ENCODE results near the gene DACH2.

DNA sequence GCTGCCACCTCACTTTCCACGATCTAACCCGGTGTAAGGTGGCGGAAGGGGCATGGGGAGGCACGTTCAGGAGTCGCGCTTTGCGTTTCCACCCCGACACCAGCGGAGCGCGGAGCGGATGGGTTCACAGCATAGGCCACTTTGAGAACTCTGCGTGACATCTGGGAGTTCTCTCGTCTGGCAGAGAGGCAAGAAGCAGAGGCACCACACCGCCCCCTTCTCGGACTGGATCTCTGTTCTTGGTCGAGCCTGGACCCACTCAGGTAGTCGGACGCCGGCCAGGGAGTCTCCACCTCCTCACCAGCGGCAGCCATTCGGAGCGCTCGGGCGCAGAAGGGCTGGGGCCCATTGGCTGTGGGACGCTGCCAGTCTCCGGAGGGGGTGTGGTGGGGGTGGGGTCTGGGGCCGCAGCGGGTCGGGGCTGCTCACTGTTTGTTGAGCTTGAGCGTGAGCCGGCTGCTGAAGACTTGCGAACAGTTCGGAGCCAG lies at the start of gene DACH2:
- TF ChIP-seq, protein P1, sequence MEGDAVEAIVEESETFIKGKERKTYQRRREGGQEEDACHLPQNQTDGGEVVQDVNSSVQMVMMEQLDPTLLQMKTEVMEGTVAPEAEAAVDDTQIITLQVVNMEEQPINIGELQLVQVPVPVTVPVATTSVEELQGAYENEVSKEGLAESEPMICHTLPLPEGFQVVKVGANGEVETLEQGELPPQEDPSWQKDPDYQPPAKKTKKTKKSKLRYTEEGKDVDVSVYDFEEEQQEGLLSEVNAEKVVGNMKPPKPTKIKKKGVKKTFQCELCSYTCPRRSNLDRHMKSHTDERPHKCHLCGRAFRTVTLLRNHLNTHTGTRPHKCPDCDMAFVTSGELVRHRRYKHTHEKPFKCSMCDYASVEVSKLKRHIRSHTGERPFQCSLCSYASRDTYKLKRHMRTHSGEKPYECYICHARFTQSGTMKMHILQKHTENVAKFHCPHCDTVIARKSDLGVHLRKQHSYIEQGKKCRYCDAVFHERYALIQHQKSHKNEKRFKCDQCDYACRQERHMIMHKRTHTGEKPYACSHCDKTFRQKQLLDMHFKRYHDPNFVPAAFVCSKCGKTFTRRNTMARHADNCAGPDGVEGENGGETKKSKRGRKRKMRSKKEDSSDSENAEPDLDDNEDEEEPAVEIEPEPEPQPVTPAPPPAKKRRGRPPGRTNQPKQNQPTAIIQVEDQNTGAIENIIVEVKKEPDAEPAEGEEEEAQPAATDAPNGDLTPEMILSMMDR (IDR thresholded peaks at IDR 0.05; ENCODE audit: low read depth, low read length, missing input control): no peak
- TF ChIP-seq SP1 (IDR thresholded peaks at IDR 0.05): no peak
